ENCODE data around the gene GALM.

GRCh38 chr2:38653715-38654527 lies 12.0 kb upstream of the GALM start:
- TF ChIP-seq, protein P1, sequence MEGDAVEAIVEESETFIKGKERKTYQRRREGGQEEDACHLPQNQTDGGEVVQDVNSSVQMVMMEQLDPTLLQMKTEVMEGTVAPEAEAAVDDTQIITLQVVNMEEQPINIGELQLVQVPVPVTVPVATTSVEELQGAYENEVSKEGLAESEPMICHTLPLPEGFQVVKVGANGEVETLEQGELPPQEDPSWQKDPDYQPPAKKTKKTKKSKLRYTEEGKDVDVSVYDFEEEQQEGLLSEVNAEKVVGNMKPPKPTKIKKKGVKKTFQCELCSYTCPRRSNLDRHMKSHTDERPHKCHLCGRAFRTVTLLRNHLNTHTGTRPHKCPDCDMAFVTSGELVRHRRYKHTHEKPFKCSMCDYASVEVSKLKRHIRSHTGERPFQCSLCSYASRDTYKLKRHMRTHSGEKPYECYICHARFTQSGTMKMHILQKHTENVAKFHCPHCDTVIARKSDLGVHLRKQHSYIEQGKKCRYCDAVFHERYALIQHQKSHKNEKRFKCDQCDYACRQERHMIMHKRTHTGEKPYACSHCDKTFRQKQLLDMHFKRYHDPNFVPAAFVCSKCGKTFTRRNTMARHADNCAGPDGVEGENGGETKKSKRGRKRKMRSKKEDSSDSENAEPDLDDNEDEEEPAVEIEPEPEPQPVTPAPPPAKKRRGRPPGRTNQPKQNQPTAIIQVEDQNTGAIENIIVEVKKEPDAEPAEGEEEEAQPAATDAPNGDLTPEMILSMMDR (IDR thresholded peaks at IDR 0.05) = no peak
- TF ChIP-seq REST (IDR thresholded peaks at IDR 0.05; ENCODE audit: insufficient read depth in 1 of 2, low read depth in 2 of 2, low read length in 1 of 2) (no peak), POLR2AphosphoS5 (IDR thresholded peaks at IDR 0.05; ENCODE audit: low read depth, low read length) (no peak), SIN3A (IDR thresholded peaks at IDR 0.05; ENCODE audit: borderline replicate concordance, insufficient read depth, low read depth, low read length) (no peak), TCF7L2 (IDR thresholded peaks at IDR 0.05; ENCODE audit: low read depth, low read length) (no peak)
